ENCODE measurements around the gene POLD3. TPM values are rescaled to one million over a fixed set of nuclear protein-coding genes. Genes with fewer than 3 reads are reported as not detected.

Gene POLD3
- total RNA-seq, 2 experiments from 2014 or later = 4.6 to 5.2 TPM

- no peak overlapping the region for H3K27ac ChIP-seq (ENCODE audit: low read depth in 1 of 2, low read length in 2 of 2)
- no peak for TF ChIP-seq CTCF (IDR thresholded peaks at IDR 0.05)
- no peak overlapping the region for H3K4me3 Mint-ChIP-seq
- H3K36me3 ChIP-seq (ENCODE audit: insufficient read depth, low read length) = no peaks in the 10 kb centered on the region
- H3K4me1 ChIP-seq (ENCODE audit: insufficient read depth, low read length) = no peaks in the 10 kb centered on the region
- H3K4me1 Mint-ChIP-seq (ENCODE audit: low read depth) = no peaks in the 10 kb centered on the region
- no peak overlapping the region for H3K27ac Mint-ChIP-seq
- intact Hi-C loops (cut with DNase I, micrococcal nuclease) = no loop called here
- no peaks in the 10 kb centered on the region for H3K9me3 Mint-ChIP-seq
- ChIA-PET POLR2A (no interaction called here), CTCF (no interaction called here)
- peaks cover 11% of the 10 kb centered on the region for H3K27me3 Mint-ChIP-seq
- H3K4me3 ChIP-seq (ENCODE audit: low read length) = no peak overlapping the region
- ATAC-seq (ENCODE audit: poor library complexity) (no peak), DNase-seq (no peak)
- H3K27me3 ChIP-seq (ENCODE audit: control insufficient read depth in 1 of 2, insufficient read depth in 2 of 2, low read length in 2 of 2) = no peaks in the 10 kb centered on the region
- no peaks in the 10 kb centered on the region for H3K9me3 ChIP-seq (ENCODE audit: control insufficient read depth in 1 of 2, insufficient read depth in 1 of 2, low read length in 2 of 2)
- H3K36me3 Mint-ChIP-seq (ENCODE audit: low read depth) = no peaks in the 10 kb centered on the region
Measured at GRCh38 chr11:74676596-74676995, 84.2 kb downstream of the POLD3 start.

GRCh38 chr11:74677131-74677530 lies 84.7 kb downstream of the POLD3 start:
- CTCF ChIA-PET = interaction anchor here (1.5 kb wide), 1 partner anchor 25 kb away, joined by 3 read pairs; no protein-coding TSS in a partner anchor
- no peaks in the 10 kb centered on the region for H3K9me3 Mint-ChIP-seq

GRCh38 chr11:74678041-74678440 lies 85.7 kb downstream of the POLD3 start:
- H3K9me3 Mint-ChIP-seq = no peaks in the 10 kb centered on the region
- no peaks in the 10 kb centered on the region for H3K9me3 ChIP-seq (ENCODE audit: control insufficient read depth in 1 of 2, insufficient read depth in 1 of 2, low read length in 2 of 2)
- DNase-seq = no peak
- peaks cover 22% of the 10 kb centered on the region for H3K27me3 Mint-ChIP-seq
- POLR2A ChIA-PET = interaction anchor here (0.5 kb wide), 1 partner anchor 198 kb away, joined by 3 read pairs; no protein-coding TSS in a partner anchor
- peaks cover 8 to 9% of the 10 kb centered on the region in 2 experiments for H3K27me3 ChIP-seq (ENCODE audit: control insufficient read depth in 1 of 2, insufficient read depth in 2 of 2, low read length in 2 of 2)
- H3K36me3 ChIP-seq (ENCODE audit: insufficient read depth, low read length) = no peaks in the 10 kb centered on the region
- no peak overlapping the region for H3K27ac Mint-ChIP-seq
- intact Hi-C loops (cut with DNase I, micrococcal nuclease) = no loop called here
- H3K4me3 ChIP-seq (ENCODE audit: low read length) = no peak overlapping the region
- H3K27ac ChIP-seq (ENCODE audit: low read depth in 1 of 2, low read length in 2 of 2) = no peak overlapping the region
- no peak overlapping the region for H3K4me3 Mint-ChIP-seq
- no peak for TF ChIP-seq CTCF (IDR thresholded peaks at IDR 0.05)
- ATAC-seq (ENCODE audit: poor library complexity) = no peak
- peaks cover 1% of the 10 kb centered on the region for H3K4me1 ChIP-seq (ENCODE audit: insufficient read depth, low read length)
- CTCF ChIA-PET = interaction anchor here (1.5 kb wide), 1 partner anchor 24 kb away, joined by 3 read pairs; no protein-coding TSS in a partner anchor
- H3K4me1 Mint-ChIP-seq (ENCODE audit: low read depth) = no peaks in the 10 kb centered on the region
- H3K36me3 Mint-ChIP-seq (ENCODE audit: low read depth) = no peaks in the 10 kb centered on the region

More at GRCh38 chr11:74677131-74677530, 84.7 kb downstream of the POLD3 start:
- TF ChIP-seq CTCF (IDR thresholded peaks at IDR 0.05) = no peak
- Histone ChIP-seq H3K9me3 (ENCODE audit: control insufficient read depth in 1 of 2, insufficient read depth in 1 of 2, low read length in 2 of 2) (no peaks in the 10 kb centered on the region), H3K4me3 (ENCODE audit: low read length) (no peak overlapping the region), H3K27me3 (ENCODE audit: control insufficient read depth in 1 of 2, insufficient read depth in 2 of 2, low read length in 2 of 2) (peaks cover 0 to 2% of the 10 kb centered on the region in 2 experiments), H3K27ac (ENCODE audit: low read depth in 1 of 2, low read length in 2 of 2) (no peak overlapping the region), H3K4me1 (ENCODE audit: insufficient read depth, low read length) (no peaks in the 10 kb centered on the region), H3K36me3 (ENCODE audit: insufficient read depth, low read length) (no peaks in the 10 kb centered on the region)
- H3K27ac Mint-ChIP-seq = no peak overlapping the region
- intact Hi-C loops (cut with DNase I, micrococcal nuclease) = no loop called here
- H3K27me3 Mint-ChIP-seq = peaks cover 13% of the 10 kb centered on the region
- POLR2A ChIA-PET = no interaction called here
- H3K4me3 Mint-ChIP-seq = no peak overlapping the region
- no peaks in the 10 kb centered on the region for H3K36me3 Mint-ChIP-seq (ENCODE audit: low read depth)
- DNase-seq (no peak), ATAC-seq (ENCODE audit: poor library complexity) (no peak)
- no peaks in the 10 kb centered on the region for H3K4me1 Mint-ChIP-seq (ENCODE audit: low read depth)
